Measurements from ENCODE around the gene ZNF789.

Gene ZNF789

DNA sequence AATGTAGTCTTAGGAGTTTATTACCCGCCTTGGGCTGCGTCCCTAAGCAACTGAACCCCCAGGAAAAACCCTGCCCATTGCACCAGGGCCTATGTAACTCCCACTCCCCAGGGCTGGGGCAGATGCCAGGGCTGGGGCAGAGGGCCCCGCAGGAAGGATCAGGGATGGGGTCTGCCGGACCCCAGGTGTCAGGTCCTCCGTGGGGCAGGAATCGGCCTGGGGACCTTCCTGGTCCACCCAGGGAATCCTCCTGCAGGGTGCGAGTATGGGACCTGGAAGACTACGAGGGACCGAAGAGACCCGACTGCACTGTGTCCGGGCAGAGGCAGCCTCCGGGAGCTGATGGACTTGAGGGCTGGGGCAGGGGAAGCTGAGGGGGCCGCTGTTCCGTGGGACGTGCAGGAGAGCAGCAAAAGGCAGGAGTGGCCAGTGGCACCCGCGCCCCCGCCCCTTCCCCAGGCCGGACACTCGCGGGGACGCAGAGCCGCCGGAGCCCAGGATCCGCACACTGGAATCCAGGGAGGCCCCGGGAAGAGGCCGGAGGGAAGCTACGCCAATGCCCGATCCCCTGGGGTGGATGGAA lies 4.3 kb upstream of the ZNF789 start:
- in situ Hi-C loops (cut with HindIII; ENCODE audit: low pct_unique_long_range_greater_than_20kb, low sequenced_read_pairs): no loop called here
- TF ChIP-seq JUND (IDR thresholded peaks at IDR 0.05; ENCODE audit: low read depth): no peak
- DNase-seq (ENCODE audit: low read depth in 1 of 2, low spot score in 1 of 2): no peak

DNA sequence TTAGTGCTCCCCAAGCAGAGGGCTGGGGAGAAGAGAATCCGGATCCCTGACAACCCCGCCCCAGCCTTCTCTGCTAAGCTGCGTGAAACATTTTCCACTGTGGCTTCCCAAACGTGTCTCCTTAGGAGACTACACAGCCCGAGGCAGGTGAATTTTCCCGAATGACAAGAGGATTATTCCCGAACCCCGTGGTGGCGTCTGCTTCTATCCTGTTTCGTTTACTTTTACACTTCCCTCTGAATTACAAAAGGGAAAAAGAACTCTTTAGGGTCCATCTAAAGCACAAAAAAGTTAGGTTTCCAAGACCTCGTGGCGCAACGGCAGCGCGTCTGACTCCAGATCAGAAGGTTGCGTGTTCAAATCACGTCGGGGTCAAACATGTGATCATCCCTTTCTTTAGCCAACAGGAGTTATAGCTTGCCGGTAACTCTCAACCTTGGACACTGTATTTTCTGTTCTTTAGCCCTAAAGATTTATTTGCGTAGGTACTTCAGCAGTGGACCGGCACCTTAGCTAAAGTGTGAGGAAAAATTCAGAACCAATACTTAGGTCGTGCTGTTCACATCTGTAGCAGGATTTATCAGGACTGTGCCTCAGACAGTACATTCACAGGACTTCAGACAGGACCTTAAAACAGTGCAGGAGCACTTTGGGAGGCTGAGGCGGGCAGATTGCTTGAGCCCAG lies 3.2 kb upstream of the ZNF789 start:
- no peak for TF ChIP-seq JUND (IDR thresholded peaks at IDR 0.05; ENCODE audit: low read depth)
- in situ Hi-C loops (cut with HindIII; ENCODE audit: low pct_unique_long_range_greater_than_20kb, low sequenced_read_pairs): no loop called here
- no peak for DNase-seq (ENCODE audit: low read depth in 1 of 2, low spot score in 1 of 2)

DNA sequence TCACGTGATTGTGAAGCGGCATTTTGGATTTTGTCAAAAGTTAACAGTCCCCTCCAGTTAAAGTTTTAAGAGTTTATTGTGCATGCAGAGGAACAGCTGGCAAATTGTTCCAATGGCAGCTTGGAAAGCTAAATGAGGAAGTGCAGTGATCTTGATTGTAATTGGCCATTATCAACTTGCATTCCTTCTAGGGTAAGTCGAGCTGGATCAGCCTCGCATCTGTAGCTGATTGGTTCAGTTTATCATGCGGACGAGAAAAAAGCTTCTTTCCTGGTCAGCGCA lies 566 bp downstream of the ZNF789 start:
- TF ChIP-seq JUND (IDR thresholded peaks at IDR 0.05; ENCODE audit: low read depth): no peak
- DNase-seq (ENCODE audit: low read depth in 1 of 2, low spot score in 1 of 2): peak; percentile 24 to 36
- in situ Hi-C loops (cut with HindIII; ENCODE audit: low pct_unique_long_range_greater_than_20kb, low sequenced_read_pairs): no loop called here

DNA sequence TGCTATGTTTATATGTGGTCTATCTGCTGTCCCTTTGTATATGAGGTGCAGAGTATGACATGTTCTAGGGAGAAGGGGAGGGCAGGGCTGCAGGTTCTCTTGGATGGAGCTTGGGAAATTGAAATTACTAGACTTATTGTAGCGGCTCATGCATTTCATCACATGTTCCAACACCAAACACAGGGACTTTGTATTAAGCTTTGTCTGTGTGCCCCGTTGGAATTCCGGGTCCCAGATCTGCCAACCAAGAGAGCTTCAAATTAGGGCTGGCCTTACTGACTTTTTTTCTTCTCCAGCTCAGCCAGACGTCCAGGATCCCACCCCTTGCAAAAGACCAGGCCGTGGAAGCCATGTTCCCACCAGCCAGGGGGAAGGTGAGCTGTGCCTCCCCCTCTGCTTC lies 3.4 kb downstream of the ZNF789 start:
- in situ Hi-C loops (cut with HindIII; ENCODE audit: low pct_unique_long_range_greater_than_20kb, low sequenced_read_pairs): no loop called here
- DNase-seq (ENCODE audit: low read depth in 1 of 2, low spot score in 1 of 2): no peak
- no peak for TF ChIP-seq JUND (IDR thresholded peaks at IDR 0.05; ENCODE audit: low read depth)

- no peak for TF ChIP-seq JUND (IDR thresholded peaks at IDR 0.05; ENCODE audit: low read depth)
- in situ Hi-C loops (cut with HindIII; ENCODE audit: low pct_unique_long_range_greater_than_20kb, low sequenced_read_pairs): no loop called here
- no peak for DNase-seq (ENCODE audit: low read depth in 1 of 2, low spot score in 1 of 2)
These were observed 6.1 kb downstream of the ZNF789 start for GRCh38 chr7:99478464-99479440.

DNA sequence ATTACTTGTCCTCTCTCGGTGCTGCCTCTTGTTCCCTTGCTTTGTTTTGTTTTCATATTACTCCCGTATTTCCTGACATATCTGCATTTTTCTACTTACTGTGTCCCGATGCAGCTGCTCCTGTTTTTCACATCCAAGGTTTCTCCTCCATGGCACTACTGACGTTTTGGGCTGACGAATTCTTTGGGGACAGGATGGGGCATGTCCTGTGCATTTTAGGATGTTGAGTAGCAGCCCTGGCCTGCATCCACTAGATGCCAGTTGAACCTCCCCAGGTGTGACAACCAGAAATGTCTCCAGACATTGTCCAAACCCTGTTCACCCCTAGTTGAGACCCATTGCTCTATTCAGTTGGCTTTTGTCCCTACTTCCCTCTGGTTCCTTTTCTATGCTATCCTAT lies 12.4 kb downstream of the ZNF789 start:
- TF ChIP-seq JUND (IDR thresholded peaks at IDR 0.05; ENCODE audit: low read depth): no peak
- in situ Hi-C loops (cut with HindIII; ENCODE audit: low pct_unique_long_range_greater_than_20kb, low sequenced_read_pairs): no loop called here
- no peak for DNase-seq (ENCODE audit: low read depth in 1 of 2, low spot score in 1 of 2)

GRCh38 chr7:99489235-99489634 lies 16.5 kb downstream of the ZNF789 start:
- TF ChIP-seq JUND (IDR thresholded peaks at IDR 0.05; ENCODE audit: low read depth): no peak
- no peak for DNase-seq (ENCODE audit: low read depth in 1 of 2, low spot score in 1 of 2)
- in situ Hi-C loops (cut with HindIII; ENCODE audit: low pct_unique_long_range_greater_than_20kb, low sequenced_read_pairs): no loop called here

DNA sequence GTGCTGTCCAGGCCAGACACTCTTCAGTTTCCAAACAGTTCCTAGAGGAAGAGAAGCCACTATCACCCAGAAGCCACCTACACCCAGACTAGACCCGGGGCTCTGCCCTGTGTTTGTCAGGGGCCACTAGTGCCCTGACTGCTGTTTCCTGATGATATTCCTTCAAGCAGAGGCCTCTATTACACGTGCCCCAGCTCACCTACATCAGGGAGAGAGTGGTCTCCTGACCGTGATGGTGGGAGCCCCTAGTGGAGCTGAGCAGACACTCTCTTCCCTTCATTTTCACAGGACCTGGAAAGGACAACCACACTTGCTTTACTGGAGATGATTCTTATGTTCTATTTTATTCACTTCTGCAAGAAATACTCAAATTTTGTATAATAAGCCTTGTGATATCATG lies 18.2 kb downstream of the ZNF789 start:
- TF ChIP-seq JUND (IDR thresholded peaks at IDR 0.05; ENCODE audit: low read depth): no peak
- in situ Hi-C loops (cut with HindIII; ENCODE audit: low pct_unique_long_range_greater_than_20kb, low sequenced_read_pairs): no loop called here
- DNase-seq (ENCODE audit: low read depth in 1 of 2, low spot score in 1 of 2): no peak

- in situ Hi-C loops (cut with HindIII; ENCODE audit: low pct_unique_long_range_greater_than_20kb, low sequenced_read_pairs): no loop called here
- no peak for TF ChIP-seq JUND (IDR thresholded peaks at IDR 0.05; ENCODE audit: low read depth)
- no peak for DNase-seq (ENCODE audit: low read depth in 1 of 2, low spot score in 1 of 2)
These were observed 21.1 kb downstream of the ZNF789 start for GRCh38 chr7:99493823-99494222.

GRCh38 chr7:99497766-99498545 lies 25.3 kb downstream of the ZNF789 start:
- in situ Hi-C loops (cut with HindIII; ENCODE audit: low pct_unique_long_range_greater_than_20kb, low sequenced_read_pairs): no loop called here
- TF ChIP-seq JUND (IDR thresholded peaks at IDR 0.05; ENCODE audit: low read depth): no peak
- DNase-seq (ENCODE audit: low read depth in 1 of 2, low spot score in 1 of 2): no peak

GRCh38 chr7:99498546-99498944 lies 25.9 kb downstream of the ZNF789 start:
- TF ChIP-seq JUND (IDR thresholded peaks at IDR 0.05; ENCODE audit: low read depth): no peak
- DNase-seq (ENCODE audit: low read depth in 1 of 2, low spot score in 1 of 2): no peak
- in situ Hi-C loops (cut with HindIII; ENCODE audit: low pct_unique_long_range_greater_than_20kb, low sequenced_read_pairs): no loop called here

GRCh38 chr7:99499371-99499720 lies 26.7 kb downstream of the ZNF789 start:
- in situ Hi-C loops (cut with HindIII; ENCODE audit: low pct_unique_long_range_greater_than_20kb, low sequenced_read_pairs): no loop called here
- TF ChIP-seq JUND (IDR thresholded peaks at IDR 0.05; ENCODE audit: low read depth): no peak
- DNase-seq (ENCODE audit: low read depth in 1 of 2, low spot score in 1 of 2): no peak
